ENCODE results near the gene STK32B.

DNA sequence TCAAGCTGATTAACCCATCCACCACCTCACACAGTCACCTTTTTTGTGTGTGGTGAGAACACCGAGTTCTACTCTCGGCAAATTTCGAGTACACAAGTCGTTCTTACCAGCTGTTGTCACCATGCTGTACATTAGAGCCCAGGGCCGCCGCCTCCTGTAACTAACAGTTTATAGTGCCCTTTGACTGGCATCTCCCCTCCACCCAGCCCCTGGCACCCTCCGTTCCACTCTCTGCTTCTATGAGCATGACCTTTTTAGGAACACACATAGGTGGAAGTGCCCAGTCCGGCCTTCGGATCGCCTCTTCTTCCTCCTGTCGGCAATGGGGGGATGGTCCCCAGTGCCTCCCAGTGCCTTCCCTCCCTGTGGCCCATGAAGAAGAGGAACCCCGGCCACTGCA lies 141.4 kb downstream of the STK32B start:
- TF ChIP-seq, protein P1, sequence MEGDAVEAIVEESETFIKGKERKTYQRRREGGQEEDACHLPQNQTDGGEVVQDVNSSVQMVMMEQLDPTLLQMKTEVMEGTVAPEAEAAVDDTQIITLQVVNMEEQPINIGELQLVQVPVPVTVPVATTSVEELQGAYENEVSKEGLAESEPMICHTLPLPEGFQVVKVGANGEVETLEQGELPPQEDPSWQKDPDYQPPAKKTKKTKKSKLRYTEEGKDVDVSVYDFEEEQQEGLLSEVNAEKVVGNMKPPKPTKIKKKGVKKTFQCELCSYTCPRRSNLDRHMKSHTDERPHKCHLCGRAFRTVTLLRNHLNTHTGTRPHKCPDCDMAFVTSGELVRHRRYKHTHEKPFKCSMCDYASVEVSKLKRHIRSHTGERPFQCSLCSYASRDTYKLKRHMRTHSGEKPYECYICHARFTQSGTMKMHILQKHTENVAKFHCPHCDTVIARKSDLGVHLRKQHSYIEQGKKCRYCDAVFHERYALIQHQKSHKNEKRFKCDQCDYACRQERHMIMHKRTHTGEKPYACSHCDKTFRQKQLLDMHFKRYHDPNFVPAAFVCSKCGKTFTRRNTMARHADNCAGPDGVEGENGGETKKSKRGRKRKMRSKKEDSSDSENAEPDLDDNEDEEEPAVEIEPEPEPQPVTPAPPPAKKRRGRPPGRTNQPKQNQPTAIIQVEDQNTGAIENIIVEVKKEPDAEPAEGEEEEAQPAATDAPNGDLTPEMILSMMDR (IDR thresholded peaks at IDR 0.05) = no peak
- no peak for TF ChIP-seq POLR2A (IDR thresholded peaks at IDR 0.05)
